Gastrocnemius medialis (tissue), 4 donors: ENCODE results near the gene RRP12.

Source experiments
- CTCF ChIP-seq, 5 experiments: fragments of 450-650 bp in 3 of 5; fragments of 200-600 bp in 2 of 5; sonication (generic) in 2 of 5; IDR thresholded peaks in 4 of 5; conservative IDR thresholded peaks in 1 of 5; 1 replicate in 4 of 5; 2 replicates in 1 of 5; pipeline ENCODE4 v1.5.1; 2016 to 2019; ENCODE audit warnings: antibody characterized with exemption in 5 of 5, mild to moderate bottlenecking in 3 of 5, moderate library complexity in 3 of 5
- POLR2A ChIP-seq, 2 donors: fragments of 450-650 bp; IDR thresholded peaks; one replicate each; pipeline ENCODE4 v1.6.1; 2017; ENCODE audit warnings: antibody characterized with exemption in 2 of 2, mild to moderate bottlenecking in 2 of 2, moderate library complexity in 2 of 2

- TF ChIP-seq CTCF (IDR thresholded peaks at IDR 0.05 in 4 of 5, conservative IDR thresholded peaks at IDR 0.05 in 1 of 5) (no peak), POLR2A (IDR thresholded peaks at IDR 0.05) (no peak)
Measured at GRCh38 chr10:97321804-97322190, 79.3 kb downstream of the RRP12 start.
